Measurements from ENCODE around the gene HLCS.

DNA sequence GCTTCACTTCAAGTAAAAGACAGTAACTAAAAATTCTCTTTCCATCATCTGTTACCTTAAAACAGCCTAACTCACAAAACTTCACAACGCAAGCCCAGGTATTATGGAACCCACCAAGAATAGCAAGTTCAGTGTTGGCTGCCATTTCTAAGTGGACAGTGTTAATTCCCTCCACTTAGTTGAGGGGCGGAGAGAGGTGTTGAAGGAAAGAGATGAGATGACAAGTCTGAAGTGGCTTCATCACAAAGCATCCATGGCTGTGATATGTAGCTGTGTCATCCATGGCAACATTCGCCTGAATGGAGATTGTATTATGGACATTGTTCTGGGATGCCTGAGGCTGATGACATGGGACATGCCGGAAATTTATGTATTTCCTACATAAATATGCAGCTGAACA is 165.7 kb downstream of the HLCS start:
- TF ChIP-seq, protein P1, sequence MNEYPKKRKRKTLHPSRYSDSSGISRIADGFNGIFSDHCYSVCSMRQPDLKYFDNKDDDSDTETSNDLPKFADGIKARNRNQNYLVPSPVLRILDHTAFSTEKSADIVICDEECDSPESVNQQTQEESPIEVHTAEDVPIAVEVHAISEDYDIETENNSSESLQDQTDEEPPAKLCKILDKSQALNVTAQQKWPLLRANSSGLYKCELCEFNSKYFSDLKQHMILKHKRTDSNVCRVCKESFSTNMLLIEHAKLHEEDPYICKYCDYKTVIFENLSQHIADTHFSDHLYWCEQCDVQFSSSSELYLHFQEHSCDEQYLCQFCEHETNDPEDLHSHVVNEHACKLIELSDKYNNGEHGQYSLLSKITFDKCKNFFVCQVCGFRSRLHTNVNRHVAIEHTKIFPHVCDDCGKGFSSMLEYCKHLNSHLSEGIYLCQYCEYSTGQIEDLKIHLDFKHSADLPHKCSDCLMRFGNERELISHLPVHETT (tag by site-specific recombination; IDR thresholded peaks at IDR 0.05): no peak
- TF ChIP-seq, protein P2, sequence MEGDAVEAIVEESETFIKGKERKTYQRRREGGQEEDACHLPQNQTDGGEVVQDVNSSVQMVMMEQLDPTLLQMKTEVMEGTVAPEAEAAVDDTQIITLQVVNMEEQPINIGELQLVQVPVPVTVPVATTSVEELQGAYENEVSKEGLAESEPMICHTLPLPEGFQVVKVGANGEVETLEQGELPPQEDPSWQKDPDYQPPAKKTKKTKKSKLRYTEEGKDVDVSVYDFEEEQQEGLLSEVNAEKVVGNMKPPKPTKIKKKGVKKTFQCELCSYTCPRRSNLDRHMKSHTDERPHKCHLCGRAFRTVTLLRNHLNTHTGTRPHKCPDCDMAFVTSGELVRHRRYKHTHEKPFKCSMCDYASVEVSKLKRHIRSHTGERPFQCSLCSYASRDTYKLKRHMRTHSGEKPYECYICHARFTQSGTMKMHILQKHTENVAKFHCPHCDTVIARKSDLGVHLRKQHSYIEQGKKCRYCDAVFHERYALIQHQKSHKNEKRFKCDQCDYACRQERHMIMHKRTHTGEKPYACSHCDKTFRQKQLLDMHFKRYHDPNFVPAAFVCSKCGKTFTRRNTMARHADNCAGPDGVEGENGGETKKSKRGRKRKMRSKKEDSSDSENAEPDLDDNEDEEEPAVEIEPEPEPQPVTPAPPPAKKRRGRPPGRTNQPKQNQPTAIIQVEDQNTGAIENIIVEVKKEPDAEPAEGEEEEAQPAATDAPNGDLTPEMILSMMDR (tag by site-specific recombination; IDR thresholded peaks at IDR 0.05): no peak
- TF ChIP-seq ZNF558 (tag by site-specific recombination; IDR thresholded peaks at IDR 0.05) (no peak), SALL2 (tag by site-specific recombination; IDR thresholded peaks at IDR 0.05; ENCODE audit: borderline replicate concordance) (no peak), ZBTB7A (tag by site-specific recombination; IDR thresholded peaks at IDR 0.05; ENCODE audit: low read depth) (no peak), YY1 (tag by site-specific recombination; IDR thresholded peaks at IDR 0.05) (no peak), ZNF37A (tag by site-specific recombination; IDR thresholded peaks at IDR 0.05) (no peak)
- TF ChIP-seq, protein P3, sequence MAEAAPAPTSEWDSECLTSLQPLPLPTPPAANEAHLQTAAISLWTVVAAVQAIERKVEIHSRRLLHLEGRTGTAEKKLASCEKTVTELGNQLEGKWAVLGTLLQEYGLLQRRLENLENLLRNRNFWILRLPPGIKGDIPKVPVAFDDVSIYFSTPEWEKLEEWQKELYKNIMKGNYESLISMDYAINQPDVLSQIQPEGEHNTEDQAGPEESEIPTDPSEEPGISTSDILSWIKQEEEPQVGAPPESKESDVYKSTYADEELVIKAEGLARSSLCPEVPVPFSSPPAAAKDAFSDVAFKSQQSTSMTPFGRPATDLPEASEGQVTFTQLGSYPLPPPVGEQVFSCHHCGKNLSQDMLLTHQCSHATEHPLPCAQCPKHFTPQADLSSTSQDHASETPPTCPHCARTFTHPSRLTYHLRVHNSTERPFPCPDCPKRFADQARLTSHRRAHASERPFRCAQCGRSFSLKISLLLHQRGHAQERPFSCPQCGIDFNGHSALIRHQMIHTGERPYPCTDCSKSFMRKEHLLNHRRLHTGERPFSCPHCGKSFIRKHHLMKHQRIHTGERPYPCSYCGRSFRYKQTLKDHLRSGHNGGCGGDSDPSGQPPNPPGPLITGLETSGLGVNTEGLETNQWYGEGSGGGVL (tag by site-specific recombination; IDR thresholded peaks at IDR 0.05): no peak
